Measurements from ENCODE around the gene RASAL2. TPM values are rescaled to one million over a fixed set of nuclear protein-coding genes. Genes with fewer than 3 reads are reported as not detected.

The RASAL2 gene
- total and polyA plus RNA-seq, 2 of the 13 experiments (the other 11 are each of a cell fraction or from before 2014, with no cell fraction given) = 5.4 to 5.9 TPM

DNA sequence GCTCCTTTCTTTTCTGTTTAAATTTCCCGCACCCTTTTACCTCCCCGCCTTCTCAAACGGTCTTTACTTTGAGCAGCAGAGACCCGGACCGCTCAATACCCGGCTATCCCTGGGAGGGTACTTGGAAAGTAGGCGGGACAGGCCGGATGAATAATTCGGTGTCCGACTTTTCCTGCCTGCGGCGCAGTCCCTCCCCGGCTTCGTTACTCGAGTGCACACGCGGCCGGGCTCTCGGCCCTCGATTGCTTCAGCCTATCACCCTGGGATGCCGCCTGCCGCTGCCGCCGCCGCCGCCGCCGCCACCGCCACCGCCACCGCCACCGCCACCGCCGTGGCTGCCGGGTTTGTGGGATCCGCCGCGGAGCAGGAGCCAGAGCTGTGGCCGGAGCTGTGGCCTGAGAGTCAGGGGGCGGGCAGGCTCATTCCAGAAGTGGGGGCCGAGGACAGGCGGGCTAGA is 382 bp upstream of the RASAL2 start (continued):
- no peak; the same call in 1 of the 2 replicates for TF ChIP-seq GATAD2A (CRISPR knock-in tag; IDR thresholded peaks at IDR 0.05)
- TF ChIP-seq GATAD1 (CRISPR knock-in tag; IDR thresholded peaks at IDR 0.05) = peak; percentile 64; the same call in 1 of the 2 replicates
- no peak for TF ChIP-seq CBX5 (CRISPR knock-in tag; IDR thresholded peaks at IDR 0.05; ENCODE audit: borderline replicate concordance)
- TF ChIP-seq RBM39 (IDR thresholded peaks at IDR 0.05; ENCODE audit: low read depth, low read length, poor library complexity, severe bottlenecking) = no peak
- TF ChIP-seq, protein P1, sequence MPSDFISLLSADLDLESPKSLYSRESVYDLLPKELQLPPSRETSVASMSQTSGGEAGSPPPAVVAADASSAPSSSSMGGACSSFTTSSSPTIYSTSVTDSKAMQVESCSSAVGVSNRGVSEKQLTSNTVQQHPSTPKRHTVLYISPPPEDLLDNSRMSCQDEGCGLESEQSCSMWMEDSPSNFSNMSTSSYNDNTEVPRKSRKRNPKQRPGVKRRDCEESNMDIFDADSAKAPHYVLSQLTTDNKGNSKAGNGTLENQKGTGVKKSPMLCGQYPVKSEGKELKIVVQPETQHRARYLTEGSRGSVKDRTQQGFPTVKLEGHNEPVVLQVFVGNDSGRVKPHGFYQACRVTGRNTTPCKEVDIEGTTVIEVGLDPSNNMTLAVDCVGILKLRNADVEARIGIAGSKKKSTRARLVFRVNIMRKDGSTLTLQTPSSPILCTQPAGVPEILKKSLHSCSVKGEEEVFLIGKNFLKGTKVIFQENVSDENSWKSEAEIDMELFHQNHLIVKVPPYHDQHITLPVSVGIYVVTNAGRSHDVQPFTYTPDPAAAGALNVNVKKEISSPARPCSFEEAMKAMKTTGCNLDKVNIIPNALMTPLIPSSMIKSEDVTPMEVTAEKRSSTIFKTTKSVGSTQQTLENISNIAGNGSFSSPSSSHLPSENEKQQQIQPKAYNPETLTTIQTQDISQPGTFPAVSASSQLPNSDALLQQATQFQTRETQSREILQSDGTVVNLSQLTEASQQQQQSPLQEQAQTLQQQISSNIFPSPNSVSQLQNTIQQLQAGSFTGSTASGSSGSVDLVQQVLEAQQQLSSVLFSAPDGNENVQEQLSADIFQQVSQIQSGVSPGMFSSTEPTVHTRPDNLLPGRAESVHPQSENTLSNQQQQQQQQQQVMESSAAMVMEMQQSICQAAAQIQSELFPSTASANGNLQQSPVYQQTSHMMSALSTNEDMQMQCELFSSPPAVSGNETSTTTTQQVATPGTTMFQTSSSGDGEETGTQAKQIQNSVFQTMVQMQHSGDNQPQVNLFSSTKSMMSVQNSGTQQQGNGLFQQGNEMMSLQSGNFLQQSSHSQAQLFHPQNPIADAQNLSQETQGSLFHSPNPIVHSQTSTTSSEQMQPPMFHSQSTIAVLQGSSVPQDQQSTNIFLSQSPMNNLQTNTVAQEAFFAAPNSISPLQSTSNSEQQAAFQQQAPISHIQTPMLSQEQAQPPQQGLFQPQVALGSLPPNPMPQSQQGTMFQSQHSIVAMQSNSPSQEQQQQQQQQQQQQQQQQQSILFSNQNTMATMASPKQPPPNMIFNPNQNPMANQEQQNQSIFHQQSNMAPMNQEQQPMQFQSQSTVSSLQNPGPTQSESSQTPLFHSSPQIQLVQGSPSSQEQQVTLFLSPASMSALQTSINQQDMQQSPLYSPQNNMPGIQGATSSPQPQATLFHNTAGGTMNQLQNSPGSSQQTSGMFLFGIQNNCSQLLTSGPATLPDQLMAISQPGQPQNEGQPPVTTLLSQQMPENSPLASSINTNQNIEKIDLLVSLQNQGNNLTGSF (CRISPR knock-in tag; IDR thresholded peaks at IDR 0.05) = no peak
- TF ChIP-seq, protein P2, sequence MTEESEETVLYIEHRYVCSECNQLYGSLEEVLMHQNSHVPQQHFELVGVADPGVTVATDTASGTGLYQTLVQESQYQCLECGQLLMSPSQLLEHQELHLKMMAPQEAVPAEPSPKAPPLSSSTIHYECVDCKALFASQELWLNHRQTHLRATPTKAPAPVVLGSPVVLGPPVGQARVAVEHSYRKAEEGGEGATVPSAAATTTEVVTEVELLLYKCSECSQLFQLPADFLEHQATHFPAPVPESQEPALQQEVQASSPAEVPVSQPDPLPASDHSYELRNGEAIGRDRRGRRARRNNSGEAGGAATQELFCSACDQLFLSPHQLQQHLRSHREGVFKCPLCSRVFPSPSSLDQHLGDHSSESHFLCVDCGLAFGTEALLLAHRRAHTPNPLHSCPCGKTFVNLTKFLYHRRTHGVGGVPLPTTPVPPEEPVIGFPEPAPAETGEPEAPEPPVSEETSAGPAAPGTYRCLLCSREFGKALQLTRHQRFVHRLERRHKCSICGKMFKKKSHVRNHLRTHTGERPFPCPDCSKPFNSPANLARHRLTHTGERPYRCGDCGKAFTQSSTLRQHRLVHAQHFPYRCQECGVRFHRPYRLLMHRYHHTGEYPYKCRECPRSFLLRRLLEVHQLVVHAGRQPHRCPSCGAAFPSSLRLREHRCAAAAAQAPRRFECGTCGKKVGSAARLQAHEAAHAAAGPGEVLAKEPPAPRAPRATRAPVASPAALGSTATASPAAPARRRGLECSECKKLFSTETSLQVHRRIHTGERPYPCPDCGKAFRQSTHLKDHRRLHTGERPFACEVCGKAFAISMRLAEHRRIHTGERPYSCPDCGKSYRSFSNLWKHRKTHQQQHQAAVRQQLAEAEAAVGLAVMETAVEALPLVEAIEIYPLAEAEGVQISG (CRISPR knock-in tag; IDR thresholded peaks at IDR 0.05) = peak; percentile 49; the same call in 1 of the 2 replicates
- TF ChIP-seq SOX13 (IDR thresholded peaks at IDR 0.05) = no peak
- peak in 1 of 2 experiments; percentile 34; a peak in 1 of 4 replicates for TF ChIP-seq SOX13 (CRISPR knock-in tag; conservative IDR thresholded peaks at IDR 0.05 in 1 of 2, IDR thresholded peaks at IDR 0.05 in 1 of 2)
- peak; percentile 69 for TF ChIP-seq YY1 (IDR thresholded peaks at IDR 0.05; ENCODE audit: insufficient read depth, insufficient replicate concordance, low read depth, low read length)
- TF ChIP-seq ZNF670 (CRISPR knock-in tag; IDR thresholded peaks at IDR 0.05; ENCODE audit: borderline replicate concordance) = 0 out of 2 replicates have a peak, but pooled peaks have one; percentile 39
- TF ChIP-seq, protein P3, sequence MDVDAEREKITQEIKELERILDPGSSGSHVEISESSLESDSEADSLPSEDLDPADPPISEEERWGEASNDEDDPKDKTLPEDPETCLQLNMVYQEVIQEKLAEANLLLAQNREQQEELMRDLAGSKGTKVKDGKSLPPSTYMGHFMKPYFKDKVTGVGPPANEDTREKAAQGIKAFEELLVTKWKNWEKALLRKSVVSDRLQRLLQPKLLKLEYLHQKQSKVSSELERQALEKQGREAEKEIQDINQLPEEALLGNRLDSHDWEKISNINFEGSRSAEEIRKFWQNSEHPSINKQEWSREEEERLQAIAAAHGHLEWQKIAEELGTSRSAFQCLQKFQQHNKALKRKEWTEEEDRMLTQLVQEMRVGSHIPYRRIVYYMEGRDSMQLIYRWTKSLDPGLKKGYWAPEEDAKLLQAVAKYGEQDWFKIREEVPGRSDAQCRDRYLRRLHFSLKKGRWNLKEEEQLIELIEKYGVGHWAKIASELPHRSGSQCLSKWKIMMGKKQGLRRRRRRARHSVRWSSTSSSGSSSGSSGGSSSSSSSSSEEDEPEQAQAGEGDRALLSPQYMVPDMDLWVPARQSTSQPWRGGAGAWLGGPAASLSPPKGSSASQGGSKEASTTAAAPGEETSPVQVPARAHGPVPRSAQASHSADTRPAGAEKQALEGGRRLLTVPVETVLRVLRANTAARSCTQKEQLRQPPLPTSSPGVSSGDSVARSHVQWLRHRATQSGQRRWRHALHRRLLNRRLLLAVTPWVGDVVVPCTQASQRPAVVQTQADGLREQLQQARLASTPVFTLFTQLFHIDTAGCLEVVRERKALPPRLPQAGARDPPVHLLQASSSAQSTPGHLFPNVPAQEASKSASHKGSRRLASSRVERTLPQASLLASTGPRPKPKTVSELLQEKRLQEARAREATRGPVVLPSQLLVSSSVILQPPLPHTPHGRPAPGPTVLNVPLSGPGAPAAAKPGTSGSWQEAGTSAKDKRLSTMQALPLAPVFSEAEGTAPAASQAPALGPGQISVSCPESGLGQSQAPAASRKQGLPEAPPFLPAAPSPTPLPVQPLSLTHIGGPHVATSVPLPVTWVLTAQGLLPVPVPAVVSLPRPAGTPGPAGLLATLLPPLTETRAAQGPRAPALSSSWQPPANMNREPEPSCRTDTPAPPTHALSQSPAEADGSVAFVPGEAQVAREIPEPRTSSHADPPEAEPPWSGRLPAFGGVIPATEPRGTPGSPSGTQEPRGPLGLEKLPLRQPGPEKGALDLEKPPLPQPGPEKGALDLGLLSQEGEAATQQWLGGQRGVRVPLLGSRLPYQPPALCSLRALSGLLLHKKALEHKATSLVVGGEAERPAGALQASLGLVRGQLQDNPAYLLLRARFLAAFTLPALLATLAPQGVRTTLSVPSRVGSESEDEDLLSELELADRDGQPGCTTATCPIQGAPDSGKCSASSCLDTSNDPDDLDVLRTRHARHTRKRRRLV (CRISPR knock-in tag; IDR thresholded peaks at IDR 0.05) = no peak
- TF ChIP-seq, protein P4, sequence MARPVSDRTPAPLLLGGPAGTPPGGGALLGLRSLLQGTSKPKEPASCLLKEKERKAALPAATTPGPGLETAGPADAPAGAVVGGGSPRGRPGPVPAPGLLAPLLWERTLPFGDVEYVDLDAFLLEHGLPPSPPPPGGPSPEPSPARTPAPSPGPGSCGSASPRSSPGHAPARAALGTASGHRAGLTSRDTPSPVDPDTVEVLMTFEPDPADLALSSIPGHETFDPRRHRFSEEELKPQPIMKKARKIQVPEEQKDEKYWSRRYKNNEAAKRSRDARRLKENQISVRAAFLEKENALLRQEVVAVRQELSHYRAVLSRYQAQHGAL (CRISPR knock-in tag; IDR thresholded peaks at IDR 0.05; ENCODE audit: not compliant biosample characterization) = no peak
- TF ChIP-seq, protein P5, sequence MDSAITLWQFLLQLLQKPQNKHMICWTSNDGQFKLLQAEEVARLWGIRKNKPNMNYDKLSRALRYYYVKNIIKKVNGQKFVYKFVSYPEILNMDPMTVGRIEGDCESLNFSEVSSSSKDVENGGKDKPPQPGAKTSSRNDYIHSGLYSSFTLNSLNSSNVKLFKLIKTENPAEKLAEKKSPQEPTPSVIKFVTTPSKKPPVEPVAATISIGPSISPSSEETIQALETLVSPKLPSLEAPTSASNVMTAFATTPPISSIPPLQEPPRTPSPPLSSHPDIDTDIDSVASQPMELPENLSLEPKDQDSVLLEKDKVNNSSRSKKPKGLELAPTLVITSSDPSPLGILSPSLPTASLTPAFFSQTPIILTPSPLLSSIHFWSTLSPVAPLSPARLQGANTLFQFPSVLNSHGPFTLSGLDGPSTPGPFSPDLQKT (CRISPR knock-in tag; IDR thresholded peaks at IDR 0.05; ENCODE audit: borderline replicate concordance) = no peak

Data from HepG2 (cell line).